Astrocyte (in vitro differentiated cells and primary cell): ENCODE measurements around the gene SLIT3.

Experiments used
- EZH2 ChIP-seq: IDR thresholded peaks from 2 replicates; pipeline ENCODE4 v1.6.1; 2012; ENCODE audit warnings: mild to moderate bottlenecking, low read length, inconsistent platforms; ENCODE audit not compliant: insufficient read depth
- TF ChIP-seq, protein P1 (sequence below): IDR thresholded peaks from 2 replicates; pipeline ENCODE4 v1.5.1; 2011; ENCODE audit warnings: low read depth, mild to moderate bottlenecking, inconsistent platforms, low read length, moderate library complexity; ENCODE audit not compliant: insufficient read depth

- no peak for TF ChIP-seq EZH2
- TF ChIP-seq, protein P1, sequence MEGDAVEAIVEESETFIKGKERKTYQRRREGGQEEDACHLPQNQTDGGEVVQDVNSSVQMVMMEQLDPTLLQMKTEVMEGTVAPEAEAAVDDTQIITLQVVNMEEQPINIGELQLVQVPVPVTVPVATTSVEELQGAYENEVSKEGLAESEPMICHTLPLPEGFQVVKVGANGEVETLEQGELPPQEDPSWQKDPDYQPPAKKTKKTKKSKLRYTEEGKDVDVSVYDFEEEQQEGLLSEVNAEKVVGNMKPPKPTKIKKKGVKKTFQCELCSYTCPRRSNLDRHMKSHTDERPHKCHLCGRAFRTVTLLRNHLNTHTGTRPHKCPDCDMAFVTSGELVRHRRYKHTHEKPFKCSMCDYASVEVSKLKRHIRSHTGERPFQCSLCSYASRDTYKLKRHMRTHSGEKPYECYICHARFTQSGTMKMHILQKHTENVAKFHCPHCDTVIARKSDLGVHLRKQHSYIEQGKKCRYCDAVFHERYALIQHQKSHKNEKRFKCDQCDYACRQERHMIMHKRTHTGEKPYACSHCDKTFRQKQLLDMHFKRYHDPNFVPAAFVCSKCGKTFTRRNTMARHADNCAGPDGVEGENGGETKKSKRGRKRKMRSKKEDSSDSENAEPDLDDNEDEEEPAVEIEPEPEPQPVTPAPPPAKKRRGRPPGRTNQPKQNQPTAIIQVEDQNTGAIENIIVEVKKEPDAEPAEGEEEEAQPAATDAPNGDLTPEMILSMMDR = no peak
Observed at GRCh38 chr5:168892618-168893186, 408.2 kb downstream of the SLIT3 start.
